Measurements from ENCODE around the gene HOXD13.

Gene HOXD13

DNA sequence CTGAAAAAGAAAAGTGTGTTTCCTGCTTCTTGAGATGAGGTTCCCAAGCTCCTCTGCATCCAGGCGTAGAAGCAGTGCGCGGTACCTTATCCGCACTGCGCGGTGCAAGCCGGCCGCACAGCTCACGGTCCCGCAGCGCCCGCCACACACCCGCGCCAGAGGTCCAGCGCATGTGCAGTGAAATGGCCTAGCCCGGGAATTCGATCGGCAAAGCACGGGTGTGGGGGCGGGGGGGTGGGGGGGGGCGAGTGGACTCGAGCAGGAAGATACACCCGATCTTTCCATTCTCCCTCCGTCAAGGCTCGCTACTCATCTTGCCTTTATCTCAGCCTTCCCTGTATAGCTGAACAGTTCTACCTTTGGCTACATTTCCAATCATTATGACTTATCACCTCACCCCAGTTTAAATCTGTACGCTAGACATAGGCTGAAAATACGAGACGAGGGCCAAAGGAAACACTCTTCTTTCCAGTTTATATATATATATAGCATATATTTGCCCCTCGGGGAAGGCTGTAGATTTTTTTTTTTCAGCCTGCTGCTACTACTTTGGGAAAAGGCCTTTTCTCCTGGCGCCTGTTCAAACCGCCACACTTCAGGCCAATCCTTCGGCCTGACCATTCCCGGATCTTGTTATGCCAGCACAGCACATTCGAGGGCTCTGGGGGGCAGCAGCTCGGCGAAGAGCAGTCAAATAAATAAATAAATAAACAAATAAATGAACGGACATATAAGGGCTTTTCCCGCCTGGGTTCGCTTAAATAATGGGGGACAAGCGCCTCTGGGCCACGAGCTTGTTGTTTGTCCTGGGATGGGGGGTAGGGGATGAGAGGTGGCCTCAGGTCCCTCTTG, 47.4 kb downstream of the HOXD13 start:
- DNase-seq (ENCODE audit: insufficient read length, low spot score) = no peak
- TF ChIP-seq, protein P1, sequence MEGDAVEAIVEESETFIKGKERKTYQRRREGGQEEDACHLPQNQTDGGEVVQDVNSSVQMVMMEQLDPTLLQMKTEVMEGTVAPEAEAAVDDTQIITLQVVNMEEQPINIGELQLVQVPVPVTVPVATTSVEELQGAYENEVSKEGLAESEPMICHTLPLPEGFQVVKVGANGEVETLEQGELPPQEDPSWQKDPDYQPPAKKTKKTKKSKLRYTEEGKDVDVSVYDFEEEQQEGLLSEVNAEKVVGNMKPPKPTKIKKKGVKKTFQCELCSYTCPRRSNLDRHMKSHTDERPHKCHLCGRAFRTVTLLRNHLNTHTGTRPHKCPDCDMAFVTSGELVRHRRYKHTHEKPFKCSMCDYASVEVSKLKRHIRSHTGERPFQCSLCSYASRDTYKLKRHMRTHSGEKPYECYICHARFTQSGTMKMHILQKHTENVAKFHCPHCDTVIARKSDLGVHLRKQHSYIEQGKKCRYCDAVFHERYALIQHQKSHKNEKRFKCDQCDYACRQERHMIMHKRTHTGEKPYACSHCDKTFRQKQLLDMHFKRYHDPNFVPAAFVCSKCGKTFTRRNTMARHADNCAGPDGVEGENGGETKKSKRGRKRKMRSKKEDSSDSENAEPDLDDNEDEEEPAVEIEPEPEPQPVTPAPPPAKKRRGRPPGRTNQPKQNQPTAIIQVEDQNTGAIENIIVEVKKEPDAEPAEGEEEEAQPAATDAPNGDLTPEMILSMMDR (IDR thresholded peaks at IDR 0.05; ENCODE audit: insufficient read depth, missing control alignments) = no peak
- no peak for FAIRE-seq

GRCh38 chr2:176140513-176141317, 48.2 kb downstream of the HOXD13 start:
- DNase-seq (ENCODE audit: insufficient read length, low spot score) = peak; percentile 85
- no peak for FAIRE-seq
- TF ChIP-seq, protein P1 (IDR thresholded peaks at IDR 0.05; ENCODE audit: insufficient read depth, missing control alignments) = peak; percentile 82

GRCh38 chr2:176142281-176142680, 49.8 kb downstream of the HOXD13 start:
- TF ChIP-seq, protein P1 (IDR thresholded peaks at IDR 0.05; ENCODE audit: insufficient read depth, missing control alignments) = no peak
- FAIRE-seq = no peak

More at GRCh38 chr2:176142281-176142680, 49.8 kb downstream of the HOXD13 start:
- no peak for DNase-seq (ENCODE audit: insufficient read length, low spot score)
